ENCODE results near the gene KDM4B. TPM values are rescaled to one million over a fixed set of nuclear protein-coding genes. Genes with fewer than 3 reads are reported as not detected.
"Not testable (repeated sequence)": the region's sequence is repeated elsewhere in the genome, so short reads cannot be mapped to it uniquely, and the experiment has no call there.

Gene KDM4B
- total RNA-seq, 6 experiments from 2014 or later: 17.0 to 27.2 (median 20.3) TPM

DNA sequence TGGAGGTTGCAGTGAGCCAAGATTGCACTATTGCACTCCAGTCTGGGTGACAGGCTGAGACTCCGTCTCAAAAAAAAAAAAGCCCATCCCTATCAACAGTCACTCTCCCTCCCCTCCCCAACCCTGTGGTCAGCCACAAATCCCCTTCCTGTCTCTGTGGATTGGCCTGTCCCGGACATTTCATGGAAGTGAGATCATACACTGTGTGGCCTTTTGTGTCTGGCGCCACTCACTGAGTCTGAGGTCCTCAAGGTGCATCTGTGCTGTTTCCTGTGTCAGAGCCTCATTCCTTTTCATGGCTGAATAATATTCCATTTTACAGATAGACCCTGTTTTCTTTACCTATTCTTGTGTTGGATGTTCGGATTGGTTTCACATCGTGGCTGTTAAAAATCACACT, 222.2 kb downstream of the KDM4B start:
- H3K4me1 Mint-ChIP-seq (ENCODE audit: low read depth): peaks cover 18% of the 10 kb centered on the region
- TF ChIP-seq, protein P1, sequence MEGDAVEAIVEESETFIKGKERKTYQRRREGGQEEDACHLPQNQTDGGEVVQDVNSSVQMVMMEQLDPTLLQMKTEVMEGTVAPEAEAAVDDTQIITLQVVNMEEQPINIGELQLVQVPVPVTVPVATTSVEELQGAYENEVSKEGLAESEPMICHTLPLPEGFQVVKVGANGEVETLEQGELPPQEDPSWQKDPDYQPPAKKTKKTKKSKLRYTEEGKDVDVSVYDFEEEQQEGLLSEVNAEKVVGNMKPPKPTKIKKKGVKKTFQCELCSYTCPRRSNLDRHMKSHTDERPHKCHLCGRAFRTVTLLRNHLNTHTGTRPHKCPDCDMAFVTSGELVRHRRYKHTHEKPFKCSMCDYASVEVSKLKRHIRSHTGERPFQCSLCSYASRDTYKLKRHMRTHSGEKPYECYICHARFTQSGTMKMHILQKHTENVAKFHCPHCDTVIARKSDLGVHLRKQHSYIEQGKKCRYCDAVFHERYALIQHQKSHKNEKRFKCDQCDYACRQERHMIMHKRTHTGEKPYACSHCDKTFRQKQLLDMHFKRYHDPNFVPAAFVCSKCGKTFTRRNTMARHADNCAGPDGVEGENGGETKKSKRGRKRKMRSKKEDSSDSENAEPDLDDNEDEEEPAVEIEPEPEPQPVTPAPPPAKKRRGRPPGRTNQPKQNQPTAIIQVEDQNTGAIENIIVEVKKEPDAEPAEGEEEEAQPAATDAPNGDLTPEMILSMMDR (IDR thresholded peaks at IDR 0.05): no peak
- no peaks in the 10 kb centered on the region; the same call in 1 of the 2 replicates for H3K27me3 Mint-ChIP-seq (ENCODE audit: insufficient read depth)
- no peaks in the 10 kb centered on the region for H3K36me3 Mint-ChIP-seq (ENCODE audit: low read depth)
- DNase-seq: no peak
- no peak overlapping the region for H3K27ac Mint-ChIP-seq
- H3K4me3 Mint-ChIP-seq: no peak overlapping the region
- H3K9me3 Mint-ChIP-seq: no peaks in the 10 kb centered on the region

DNA sequence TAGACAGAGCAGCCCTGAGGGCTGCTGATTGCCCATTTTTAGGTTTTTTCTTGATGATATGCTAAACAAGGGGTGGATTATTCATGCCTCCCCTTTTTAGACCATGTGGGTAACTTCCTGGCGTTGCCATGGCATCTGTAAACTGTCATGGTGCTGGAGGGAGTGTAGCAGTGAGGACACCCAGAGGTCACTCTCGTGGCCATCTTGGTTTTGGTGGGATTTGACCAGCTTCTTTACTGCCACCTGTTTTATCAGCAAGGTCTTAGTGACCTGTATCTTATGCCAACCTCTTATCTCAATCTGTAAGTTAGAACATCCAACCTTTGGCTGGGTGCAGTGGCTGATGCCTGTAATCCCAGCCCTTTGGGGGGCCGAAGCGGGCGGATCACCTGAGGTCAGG, 223.7 kb downstream of the KDM4B start:
- no peaks in the 10 kb centered on the region; the same call in none of the 2 replicates for H3K27me3 Mint-ChIP-seq (ENCODE audit: insufficient read depth)
- peak; percentile 11 for DNase-seq
- TF ChIP-seq, protein P1 (IDR thresholded peaks at IDR 0.05): no peak
- no peak overlapping the region for H3K27ac Mint-ChIP-seq
- no peaks in the 10 kb centered on the region for H3K36me3 Mint-ChIP-seq (ENCODE audit: low read depth)
- no peaks in the 10 kb centered on the region for H3K9me3 Mint-ChIP-seq
- H3K4me1 Mint-ChIP-seq (ENCODE audit: low read depth): peaks cover 9% of the 10 kb centered on the region
- no peak overlapping the region for H3K4me3 Mint-ChIP-seq

DNA sequence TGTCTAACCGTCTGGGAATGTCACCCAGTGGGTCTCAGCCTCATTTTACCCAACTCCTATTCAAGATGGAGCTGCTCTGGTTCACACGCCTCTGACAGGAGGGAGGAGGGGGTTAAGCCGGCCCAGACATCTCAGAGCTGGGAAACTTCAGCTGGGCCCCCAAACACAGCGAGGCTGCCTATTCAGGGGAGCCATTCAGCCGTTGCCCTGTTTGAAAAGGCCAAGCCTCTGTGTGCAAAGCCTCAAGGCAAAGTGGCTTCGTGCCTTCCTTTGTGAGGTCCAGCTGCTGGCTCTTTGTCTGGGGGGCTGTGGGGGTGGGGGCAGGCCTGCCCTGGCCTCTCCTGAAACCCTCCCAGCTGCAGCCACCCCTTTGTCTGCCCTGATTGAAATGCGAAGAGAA, 224.3 kb downstream of the KDM4B start:
- H3K27ac Mint-ChIP-seq: no peak overlapping the region
- H3K4me1 Mint-ChIP-seq (ENCODE audit: low read depth): peaks cover 9% of the 10 kb centered on the region
- no peaks in the 10 kb centered on the region for H3K9me3 Mint-ChIP-seq
- no peak for DNase-seq
- TF ChIP-seq, protein P1 (IDR thresholded peaks at IDR 0.05): no peak
- H3K27me3 Mint-ChIP-seq (ENCODE audit: insufficient read depth): no peaks in the 10 kb centered on the region; the same call in none of the 2 replicates
- no peak overlapping the region for H3K4me3 Mint-ChIP-seq
- H3K36me3 Mint-ChIP-seq (ENCODE audit: low read depth): no peaks in the 10 kb centered on the region

DNA sequence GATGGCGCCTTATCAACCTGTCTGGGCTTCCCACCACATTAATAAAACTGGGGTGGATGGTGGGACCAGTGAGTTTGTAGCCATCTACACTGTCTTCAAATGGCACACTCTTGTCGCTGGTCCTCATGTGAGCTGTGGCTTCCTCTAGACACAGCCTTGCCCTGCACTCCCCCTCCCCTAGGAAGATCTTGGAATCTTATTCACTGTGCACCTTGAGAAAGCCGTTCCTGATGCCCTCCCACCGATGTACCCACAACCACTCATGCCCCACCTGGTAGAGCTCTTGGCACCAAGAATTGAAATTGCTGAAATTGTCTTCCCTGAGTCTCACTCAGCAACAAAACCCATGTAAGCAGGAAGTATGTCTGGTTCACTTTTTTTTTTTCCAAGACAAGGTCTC, 225.7 kb downstream of the KDM4B start:
- Mint-ChIP-seq H3K36me3 (ENCODE audit: low read depth) (no peaks in the 10 kb centered on the region), H3K27ac (no peak overlapping the region)

DNA sequence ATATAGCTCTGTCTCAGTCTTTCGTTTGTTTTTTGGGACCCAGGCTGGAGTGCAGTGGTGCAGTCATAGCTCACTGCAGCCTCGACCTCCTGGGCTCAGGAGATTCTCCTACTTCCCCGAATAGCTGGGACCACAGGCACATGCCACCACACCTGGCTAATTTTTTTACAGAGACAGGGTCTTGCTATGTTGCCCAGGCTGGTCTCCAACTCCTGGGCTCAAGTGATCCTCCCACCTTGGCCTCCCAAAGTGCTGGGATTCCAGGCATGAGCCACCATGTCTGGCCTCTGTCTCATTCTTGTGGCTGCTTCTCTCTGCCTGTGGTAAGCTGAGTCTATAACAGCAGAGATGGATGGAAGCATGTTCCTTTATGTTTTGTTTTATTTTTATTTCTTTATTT, 226.7 kb downstream of the KDM4B start:
- H3K9me3 Mint-ChIP-seq; H3K36me3 Mint-ChIP-seq (ENCODE audit: low read depth); DNase-seq; H3K27ac Mint-ChIP-seq; H3K4me1 Mint-ChIP-seq (ENCODE audit: low read depth); H3K4me3 Mint-ChIP-seq; H3K27me3 Mint-ChIP-seq (ENCODE audit: insufficient read depth): not testable (repeated sequence)

More for the DNA sequence above, 225.7 kb downstream of the KDM4B start:
- DNase-seq: no peak
- Mint-ChIP-seq H3K27me3 (ENCODE audit: insufficient read depth) (no peaks in the 10 kb centered on the region; the same call in 1 of the 2 replicates), H3K9me3 (peaks cover 2% of the 10 kb centered on the region; the same call in 1 of the 2 replicates), H3K4me3 (no peak overlapping the region), H3K4me1 (ENCODE audit: low read depth) (peaks cover 1% of the 10 kb centered on the region; the same call in 1 of the 2 replicates)
- TF ChIP-seq, protein P1 (IDR thresholded peaks at IDR 0.05): no peak

DNA sequence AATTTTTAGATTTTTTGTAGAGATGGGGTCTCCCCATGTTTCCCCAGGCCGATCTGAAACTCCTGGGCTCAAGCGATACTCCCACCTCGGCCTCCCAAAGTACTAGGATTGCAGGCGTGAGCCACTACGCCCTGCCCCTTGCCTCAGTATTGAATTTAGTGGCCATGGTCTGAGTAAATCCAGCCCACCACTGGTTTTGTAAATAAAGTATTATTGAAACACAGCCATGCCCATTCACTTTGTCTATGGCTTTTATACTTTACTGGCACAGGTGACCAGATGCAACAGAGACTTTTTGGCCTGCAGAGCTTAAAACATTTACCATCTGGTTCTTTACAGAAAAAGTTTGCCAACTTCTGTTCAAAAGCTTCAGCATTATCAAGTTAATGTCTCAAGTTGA, 227.9 kb downstream of the KDM4B start:
- Mint-ChIP-seq H3K4me1 (ENCODE audit: low read depth) (no peaks in the 10 kb centered on the region), H3K9me3 (peaks cover 22% of the 10 kb centered on the region), H3K4me3 (no peak overlapping the region), H3K36me3 (ENCODE audit: low read depth) (peaks cover 13% of the 10 kb centered on the region), H3K27me3 (ENCODE audit: insufficient read depth) (no peaks in the 10 kb centered on the region; the same call in none of the 2 replicates), H3K27ac (no peak overlapping the region)
- DNase-seq: no peak
- TF ChIP-seq, protein P1 (IDR thresholded peaks at IDR 0.05): no peak

Measured in HFFc6 (cell line).